ENCODE measurements around the gene VTCN1. TPM values are rescaled to one million over a fixed set of nuclear protein-coding genes. Genes with fewer than 3 reads are reported as not detected.
"Not testable (repeated sequence)": the region's sequence is repeated elsewhere in the genome, so short reads cannot be mapped to it uniquely, and the experiment has no call there.

The VTCN1 gene, protein sequence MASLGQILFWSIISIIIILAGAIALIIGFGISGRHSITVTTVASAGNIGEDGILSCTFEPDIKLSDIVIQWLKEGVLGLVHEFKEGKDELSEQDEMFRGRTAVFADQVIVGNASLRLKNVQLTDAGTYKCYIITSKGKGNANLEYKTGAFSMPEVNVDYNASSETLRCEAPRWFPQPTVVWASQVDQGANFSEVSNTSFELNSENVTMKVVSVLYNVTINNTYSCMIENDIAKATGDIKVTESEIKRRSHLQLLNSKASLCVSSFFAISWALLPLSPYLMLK
- total RNA-seq, result not detected

- Histone ChIP-seq H3K4me3 (no peak within 1 kb of the TSS), H3K36me3 (no peaks in the 10 kb centered on the region), H3K27ac (no peak within 1 kb of the TSS), H3K27me3 (no peaks in the 10 kb centered on the region), H3K4me1 (no peaks in the 10 kb centered on the region), H3K9ac (ENCODE audit: low read depth in 2 of 2, low read length in 2 of 2) (no peak within 1 kb of the TSS), H3K9me3 (no peaks in the 10 kb centered on the region)
- intact Hi-C loops (cut with DNase I), result no loop called here
- no peak for DNase-seq
- TF ChIP-seq, protein P1, sequence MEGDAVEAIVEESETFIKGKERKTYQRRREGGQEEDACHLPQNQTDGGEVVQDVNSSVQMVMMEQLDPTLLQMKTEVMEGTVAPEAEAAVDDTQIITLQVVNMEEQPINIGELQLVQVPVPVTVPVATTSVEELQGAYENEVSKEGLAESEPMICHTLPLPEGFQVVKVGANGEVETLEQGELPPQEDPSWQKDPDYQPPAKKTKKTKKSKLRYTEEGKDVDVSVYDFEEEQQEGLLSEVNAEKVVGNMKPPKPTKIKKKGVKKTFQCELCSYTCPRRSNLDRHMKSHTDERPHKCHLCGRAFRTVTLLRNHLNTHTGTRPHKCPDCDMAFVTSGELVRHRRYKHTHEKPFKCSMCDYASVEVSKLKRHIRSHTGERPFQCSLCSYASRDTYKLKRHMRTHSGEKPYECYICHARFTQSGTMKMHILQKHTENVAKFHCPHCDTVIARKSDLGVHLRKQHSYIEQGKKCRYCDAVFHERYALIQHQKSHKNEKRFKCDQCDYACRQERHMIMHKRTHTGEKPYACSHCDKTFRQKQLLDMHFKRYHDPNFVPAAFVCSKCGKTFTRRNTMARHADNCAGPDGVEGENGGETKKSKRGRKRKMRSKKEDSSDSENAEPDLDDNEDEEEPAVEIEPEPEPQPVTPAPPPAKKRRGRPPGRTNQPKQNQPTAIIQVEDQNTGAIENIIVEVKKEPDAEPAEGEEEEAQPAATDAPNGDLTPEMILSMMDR (IDR thresholded peaks at IDR 0.05), result no peak
These were observed at the start of gene VTCN1 for GRCh38 chr1:117210831-117211261. VTCN1 (minus strand) TSS chr1:117210927; CDS start chr1:117210855, 72 bp downstream.

- intact Hi-C loops (cut with DNase I), result no loop called here
- H3K9ac ChIP-seq (ENCODE audit: low read depth in 2 of 2, low read length in 2 of 2), result no peak overlapping the region
- no peak overlapping the region for H3K4me3 ChIP-seq
- no peak for DNase-seq
- H3K4me1 ChIP-seq, result no peaks in the 10 kb centered on the region
- H3K27ac ChIP-seq, result no peak overlapping the region
- TF ChIP-seq, protein P1 (IDR thresholded peaks at IDR 0.05), result no peak
- no peaks in the 10 kb centered on the region for H3K9me3 ChIP-seq
- no peaks in the 10 kb centered on the region for H3K27me3 ChIP-seq
- no peaks in the 10 kb centered on the region for H3K36me3 ChIP-seq
These were observed 48.1 kb upstream of the VTCN1 start for GRCh38 chr1:117258791-117259190.

DNA sequence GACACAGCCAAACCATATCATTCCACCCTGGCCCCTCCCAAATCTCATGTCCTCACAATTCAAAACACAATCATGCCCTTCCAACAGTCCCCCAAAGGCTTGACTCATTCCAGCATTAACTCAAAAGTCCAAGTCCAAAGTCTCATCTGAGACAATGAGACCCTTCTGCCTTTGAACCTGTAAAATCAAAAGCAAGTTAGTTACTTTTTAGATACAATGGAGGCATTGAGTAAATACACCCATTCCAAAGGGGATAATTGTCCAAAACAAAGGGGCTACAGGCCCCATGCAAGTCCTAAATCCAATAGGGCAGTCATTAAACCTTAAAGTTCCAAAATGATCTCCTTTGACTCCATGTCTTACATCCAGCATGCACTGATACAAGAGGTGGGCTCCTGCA lies 47.3 kb upstream of the VTCN1 start:
- H3K36me3 ChIP-seq; DNase-seq; intact Hi-C loops (cut with DNase I); H3K27me3 ChIP-seq; H3K9me3 ChIP-seq; H3K9ac ChIP-seq (ENCODE audit: low read depth in 2 of 2, low read length in 2 of 2); H3K4me1 ChIP-seq; H3K27ac ChIP-seq; H3K4me3 ChIP-seq: not testable (repeated sequence)

GRCh38 chr1:117257291-117257690 lies 46.6 kb upstream of the VTCN1 start:
- H3K4me1 ChIP-seq, result no peaks in the 10 kb centered on the region
- no peak overlapping the region for H3K27ac ChIP-seq
- H3K9me3 ChIP-seq, result no peaks in the 10 kb centered on the region

GRCh38 chr1:117250061-117250606 lies 39.4 kb upstream of the VTCN1 start:
- TF ChIP-seq, protein P1 (IDR thresholded peaks at IDR 0.05), result no peak
- H3K4me1 ChIP-seq, result no peaks in the 10 kb centered on the region
- no peaks in the 10 kb centered on the region for H3K36me3 ChIP-seq
- no peak overlapping the region for H3K4me3 ChIP-seq
- no peaks in the 10 kb centered on the region for H3K27me3 ChIP-seq
- H3K27ac ChIP-seq, result no peak overlapping the region
- intact Hi-C loops (cut with DNase I), result no loop called here
- DNase-seq, result no peak
- no peak overlapping the region for H3K9ac ChIP-seq (ENCODE audit: low read depth in 2 of 2, low read length in 2 of 2)
- H3K9me3 ChIP-seq, result no peaks in the 10 kb centered on the region

More at GRCh38 chr1:117257291-117257690, 46.6 kb upstream of the VTCN1 start:
- Histone ChIP-seq H3K9ac (ENCODE audit: low read depth in 2 of 2, low read length in 2 of 2) (no peak overlapping the region), H3K27me3 (no peaks in the 10 kb centered on the region), H3K36me3 (no peaks in the 10 kb centered on the region), H3K4me3 (no peak overlapping the region)
- intact Hi-C loops (cut with DNase I), result no loop called here
- TF ChIP-seq, protein P1 (IDR thresholded peaks at IDR 0.05), result no peak
- no peak for DNase-seq

DNA sequence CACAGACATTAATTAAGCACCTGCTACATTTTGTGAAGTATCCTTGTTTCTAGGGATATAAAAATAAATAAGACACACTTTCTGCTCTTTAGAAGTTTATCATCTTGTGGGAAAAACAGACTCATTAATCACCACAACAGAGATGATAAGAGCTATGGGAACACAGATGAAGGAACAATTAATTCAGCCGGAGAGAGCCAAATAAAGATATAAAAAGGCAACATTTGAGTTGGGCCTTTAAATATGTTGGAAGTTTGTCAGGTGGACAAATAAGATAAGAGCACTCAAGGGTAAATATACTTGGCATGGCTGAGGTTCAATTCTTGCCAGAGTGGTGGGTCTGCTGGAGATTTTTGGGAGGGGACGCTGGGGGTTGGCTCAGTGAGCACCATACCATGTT lies 34.2 kb upstream of the VTCN1 start:
- intact Hi-C loops (cut with DNase I), result no loop called here
- TF ChIP-seq, protein P1 (IDR thresholded peaks at IDR 0.05), result no peak
- Histone ChIP-seq H3K4me1 (no peaks in the 10 kb centered on the region), H3K9ac (ENCODE audit: low read depth in 2 of 2, low read length in 2 of 2) (no peak overlapping the region), H3K27ac (no peak overlapping the region), H3K27me3 (no peaks in the 10 kb centered on the region), H3K4me3 (no peak overlapping the region), H3K9me3 (no peaks in the 10 kb centered on the region), H3K36me3 (no peaks in the 10 kb centered on the region)
- no peak for DNase-seq

All from colonic mucosa (tissue), 4 donors.